Measurements from ENCODE around the gene BNC2. TPM values are rescaled to one million over a fixed set of nuclear protein-coding genes. Genes with fewer than 3 reads are reported as not detected.
A peak's percentile ranks its signal among the peaks of the same experiment; 100 is the strongest.

Gene BNC2
- total RNA-seq, 4 donors from 2014 or later = 3.8 to 14.9 (median 8.2) TPM

GRCh38 chr9:16585591-16585990 lies 284.9 kb downstream of the BNC2 start:
- H3K4me3 ChIP-seq (replicated peaks in 1 of 3) = no peak overlapping the region
- DNase-seq = no peak
- 75 to 87% methylated on average over 4 of the region's 4 CpGs for WGBS, 2 donors
- no peaks in the 10 kb centered on the region for H3K36me3 ChIP-seq
- peaks cover 7 to 22% of the 10 kb centered on the region in 2 donors for H3K4me1 ChIP-seq
- no peaks in the 10 kb centered on the region for H3K27me3 ChIP-seq
- TF ChIP-seq, protein P1, sequence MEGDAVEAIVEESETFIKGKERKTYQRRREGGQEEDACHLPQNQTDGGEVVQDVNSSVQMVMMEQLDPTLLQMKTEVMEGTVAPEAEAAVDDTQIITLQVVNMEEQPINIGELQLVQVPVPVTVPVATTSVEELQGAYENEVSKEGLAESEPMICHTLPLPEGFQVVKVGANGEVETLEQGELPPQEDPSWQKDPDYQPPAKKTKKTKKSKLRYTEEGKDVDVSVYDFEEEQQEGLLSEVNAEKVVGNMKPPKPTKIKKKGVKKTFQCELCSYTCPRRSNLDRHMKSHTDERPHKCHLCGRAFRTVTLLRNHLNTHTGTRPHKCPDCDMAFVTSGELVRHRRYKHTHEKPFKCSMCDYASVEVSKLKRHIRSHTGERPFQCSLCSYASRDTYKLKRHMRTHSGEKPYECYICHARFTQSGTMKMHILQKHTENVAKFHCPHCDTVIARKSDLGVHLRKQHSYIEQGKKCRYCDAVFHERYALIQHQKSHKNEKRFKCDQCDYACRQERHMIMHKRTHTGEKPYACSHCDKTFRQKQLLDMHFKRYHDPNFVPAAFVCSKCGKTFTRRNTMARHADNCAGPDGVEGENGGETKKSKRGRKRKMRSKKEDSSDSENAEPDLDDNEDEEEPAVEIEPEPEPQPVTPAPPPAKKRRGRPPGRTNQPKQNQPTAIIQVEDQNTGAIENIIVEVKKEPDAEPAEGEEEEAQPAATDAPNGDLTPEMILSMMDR (IDR thresholded peaks at IDR 0.05) = no peak
- TF ChIP-seq POLR2A (IDR thresholded peaks at IDR 0.05) = no peak
- H3K27ac ChIP-seq = no peak overlapping the region
- intact Hi-C loops (cut with DNase I) = no loop called here
- no peaks in the 10 kb centered on the region for H3K9me3 ChIP-seq

GRCh38 chr9:16579872-16580432 lies 290.5 kb downstream of the BNC2 start:
- no peak overlapping the region for H3K27ac ChIP-seq
- H3K27me3 ChIP-seq = no peaks in the 10 kb centered on the region
- WGBS, 2 donors = 85 to 87% methylated on average over 2 of the region's 2 CpGs
- H3K4me1 ChIP-seq = peaks cover 15 to 21% of the 10 kb centered on the region in 2 donors
- H3K9me3 ChIP-seq = no peaks in the 10 kb centered on the region
- TF ChIP-seq, protein P1 (IDR thresholded peaks at IDR 0.05) = no peak
- no peak for TF ChIP-seq POLR2A (IDR thresholded peaks at IDR 0.05)
- intact Hi-C loops (cut with DNase I) = no loop called here
- DNase-seq = no peak
- H3K4me3 ChIP-seq (replicated peaks in 1 of 3) = no peak overlapping the region
- H3K36me3 ChIP-seq = no peaks in the 10 kb centered on the region

DNA sequence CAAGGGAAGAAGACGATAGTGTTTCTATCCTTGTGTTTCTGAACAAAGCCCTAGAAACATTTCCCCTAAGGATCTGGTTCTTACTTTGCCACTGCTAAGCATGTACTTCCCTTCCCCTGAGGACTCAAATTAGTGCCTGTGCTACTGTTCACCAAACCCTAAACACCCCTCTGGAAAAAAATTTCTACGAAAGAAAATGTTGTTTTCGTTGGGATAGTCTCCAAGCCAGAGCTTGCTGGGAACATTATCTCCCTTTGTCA lies 294.6 kb downstream of the BNC2 start:
- no peak for TF ChIP-seq POLR2A (IDR thresholded peaks at IDR 0.05)
- TF ChIP-seq, protein P1 (IDR thresholded peaks at IDR 0.05) = no peak
- Histone ChIP-seq H3K27ac (no peak overlapping the region), H3K9me3 (no peaks in the 10 kb centered on the region), H3K27me3 (no peaks in the 10 kb centered on the region), H3K4me3 (replicated peaks in 1 of 3) (no peak overlapping the region), H3K4me1 (peaks cover 15 to 22% of the 10 kb centered on the region in 2 donors), H3K36me3 (no peaks in the 10 kb centered on the region)
- 71 to 72% methylated on average over 3 of the region's 3 CpGs for WGBS, 2 donors
- DNase-seq = no peak
- intact Hi-C loops (cut with DNase I) = no loop called here

GRCh38 chr9:16575142-16575985 lies 295.1 kb downstream of the BNC2 start:
- no peaks in the 10 kb centered on the region for H3K9me3 ChIP-seq
- no peak overlapping the region for H3K4me3 ChIP-seq (replicated peaks in 1 of 3)
- intact Hi-C loops (cut with DNase I) = no loop called here
- no peak overlapping the region for H3K27ac ChIP-seq
- H3K4me1 ChIP-seq = peaks cover 15 to 22% of the 10 kb centered on the region in 2 donors
- peak in 1 of 2 donors; percentile 11 for DNase-seq
- no peaks in the 10 kb centered on the region for H3K27me3 ChIP-seq
- no peak for TF ChIP-seq POLR2A (IDR thresholded peaks at IDR 0.05)
- TF ChIP-seq, protein P1 (IDR thresholded peaks at IDR 0.05) = peak in 2 of 6 experiments; percentile 10 to 22
- no peaks in the 10 kb centered on the region for H3K36me3 ChIP-seq
- 77 to 82% methylated on average over 11 of the region's 11 CpGs for WGBS, 2 donors

- intact Hi-C loops (cut with DNase I) = no loop called here
- H3K27ac ChIP-seq = no peak overlapping the region
- H3K27me3 ChIP-seq = no peaks in the 10 kb centered on the region
- TF ChIP-seq, protein P1 (IDR thresholded peaks at IDR 0.05) = no peak
- no peak for TF ChIP-seq POLR2A (IDR thresholded peaks at IDR 0.05)
- H3K36me3 ChIP-seq = no peaks in the 10 kb centered on the region
- no peaks in the 10 kb centered on the region for H3K9me3 ChIP-seq
- 70 to 74% methylated on average over 5 of the region's 5 CpGs for WGBS, 2 donors
- peaks cover 15 to 16% of the 10 kb centered on the region in 2 donors for H3K4me1 ChIP-seq
- no peak for DNase-seq
- no peak overlapping the region for H3K4me3 ChIP-seq (replicated peaks in 1 of 3)
Measured at GRCh38 chr9:16572005-16572734, 298.3 kb downstream of the BNC2 start.
